HG03064 (cell line): ENCODE data around the gene USF3.

Experiments used
- ATAC-seq: cut with Tn5 transposase; IDR thresholded peaks from one replicate; pipeline ENCODE4 v1.9.1; 2021; ENCODE audit warnings: low read depth; ENCODE audit not compliant: unreplicated experiment

The USF3 gene

GRCh38 chr3:113695786-113696645 lies at the start of gene USF3:
TSS of gene USF3 (minus strand) at chr3:113696642. CDS start at chr3:113674878, 21,764 bp downstream.
- ATAC-seq, result peak; percentile 71

GRCh38 chr3:113745756-113746547 lies 49.5 kb upstream of the USF3 start, which contains the start of gene NAA50:
TSS of gene NAA50 (minus strand) at chr3:113746249. CDS start at chr3:113745949, 300 bp downstream.
- peak; percentile 40 for ATAC-seq

GRCh38 chr3:113744941-113745755 lies 48.7 kb upstream of the USF3 start:
- ATAC-seq, result peak; percentile 53

GRCh38 chr3:113743006-113743630 lies 46.7 kb upstream of the USF3 start:
- no peak for ATAC-seq

GRCh38 chr3:113741620-113742019 lies 45.2 kb upstream of the USF3 start:
- no peak for ATAC-seq

GRCh38 chr3:113741086-113741485 lies 44.6 kb upstream of the USF3 start:
- ATAC-seq, result no peak

- ATAC-seq, result no peak
These were observed 40.2 kb upstream of the USF3 start for GRCh38 chr3:113736548-113737089.

- ATAC-seq, result no peak
These were observed 35.3 kb upstream of the USF3 start for GRCh38 chr3:113731694-113732093.

- no peak for ATAC-seq
These were observed 34.1 kb upstream of the USF3 start for GRCh38 chr3:113730550-113730949.

- ATAC-seq, result no peak
These were observed 32.2 kb upstream of the USF3 start for GRCh38 chr3:113728661-113729060.

- ATAC-seq, result no peak
These were observed 25.2 kb upstream of the USF3 start for GRCh38 chr3:113721636-113722035.

- no peak for ATAC-seq
These were observed 23.3 kb upstream of the USF3 start for GRCh38 chr3:113719758-113720157.

- no peak for ATAC-seq
These were observed 22.9 kb upstream of the USF3 start for GRCh38 chr3:113719294-113719693.

- no peak for ATAC-seq
These were observed 21.4 kb upstream of the USF3 start for GRCh38 chr3:113717818-113718217.

- ATAC-seq, result no peak
These were observed 20.9 kb upstream of the USF3 start for GRCh38 chr3:113717308-113717707.

GRCh38 chr3:113714702-113715101 lies 18.3 kb upstream of the USF3 start:
- ATAC-seq, result no peak

GRCh38 chr3:113712129-113712528 lies 15.7 kb upstream of the USF3 start:
- ATAC-seq, result no peak

- ATAC-seq, result no peak
These were observed 11.4 kb upstream of the USF3 start for GRCh38 chr3:113707835-113708234.

- no peak for ATAC-seq
These were observed 2.5 kb upstream of the USF3 start for GRCh38 chr3:113698956-113699355.

- no peak for ATAC-seq
These were observed 1.8 kb upstream of the USF3 start for GRCh38 chr3:113698213-113698742.
